ENCODE measurements around the gene RAB42. TPM values are rescaled to one million over a fixed set of nuclear protein-coding genes. Genes with fewer than 3 reads are reported as not detected.
"Not testable (repeated sequence)": the region's sequence is repeated elsewhere in the genome, so short reads cannot be mapped to it uniquely, and the experiment has no call there.

RAB42 gene
- total RNA-seq, 4 donors from 2014 or later = 1.3 to 3.5 (median 1.8) TPM

- H3K27me3 ChIP-seq = no peaks in the 10 kb centered on the region
- no peak for DNase-seq
- intact Hi-C loops (cut with DNase I) = no loop called here
- no peaks in the 10 kb centered on the region for H3K4me1 ChIP-seq
- 97 to 98% methylated on average over 2 of the region's 2 CpGs for WGBS, 2 donors
- no peak overlapping the region for H3K4me3 ChIP-seq (replicated peaks in 1 of 3)
- peaks cover 50 to 65% of the 10 kb centered on the region in 2 donors for H3K36me3 ChIP-seq
- H3K9me3 ChIP-seq = no peaks in the 10 kb centered on the region
- no peak for TF ChIP-seq CTCF (IDR thresholded peaks at IDR 0.05)
- TF ChIP-seq POLR2A (IDR thresholded peaks at IDR 0.05) = no peak
- H3K27ac ChIP-seq = no peak overlapping the region
Measured at GRCh38 chr1:28566931-28567330, 25.1 kb upstream of the RAB42 start.

DNA sequence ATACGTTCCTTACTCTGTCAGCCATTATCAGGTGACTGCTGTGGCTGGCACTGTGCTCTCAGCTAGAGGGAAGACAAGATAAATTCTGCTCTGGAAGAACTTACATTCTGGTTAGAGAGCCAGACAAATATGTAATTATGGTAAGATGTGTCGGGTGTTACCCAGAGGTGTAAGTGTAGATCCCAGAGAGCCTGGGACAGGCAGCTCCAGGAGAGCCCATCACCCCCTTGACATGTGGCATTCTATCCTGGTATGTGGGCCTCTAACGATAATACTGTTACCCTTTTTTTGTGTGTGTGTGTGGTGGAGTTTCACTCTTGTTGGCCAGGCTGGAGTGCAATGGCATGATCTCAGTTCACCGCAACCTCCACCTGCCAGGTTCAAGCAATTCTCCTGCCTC lies 20.2 kb upstream of the RAB42 start:
- TF ChIP-seq CTCF (IDR thresholded peaks at IDR 0.05) = no peak
- TF ChIP-seq POLR2A (IDR thresholded peaks at IDR 0.05) = no peak
- H3K27me3 ChIP-seq = no peaks in the 10 kb centered on the region
- H3K36me3 ChIP-seq = peaks cover 35 to 54% of the 10 kb centered on the region in 2 donors
- no peak overlapping the region for H3K4me3 ChIP-seq (replicated peaks in 1 of 3)
- no peak for DNase-seq
- no peak overlapping the region for H3K27ac ChIP-seq
- H3K9me3 ChIP-seq = no peaks in the 10 kb centered on the region
- 91 to 97% methylated on average over 4 of the region's 4 CpGs for WGBS, 2 donors
- H3K4me1 ChIP-seq = no peaks in the 10 kb centered on the region
- intact Hi-C loops (cut with DNase I) = no loop called here

- DNase-seq; intact Hi-C loops (cut with DNase I); H3K4me3 ChIP-seq (replicated peaks in 1 of 3); H3K9me3 ChIP-seq; H3K27me3 ChIP-seq; H3K4me1 ChIP-seq; H3K27ac ChIP-seq: not testable (repeated sequence)
- 90 to 93% methylated on average over 12 of the region's 12 CpGs for WGBS, 2 donors
- H3K36me3 ChIP-seq = peaks cover 35 to 54% of the 10 kb centered on the region in 2 donors
Measured at GRCh38 chr1:28572891-28573290, 19.2 kb upstream of the RAB42 start.

- H3K27me3 ChIP-seq = no peaks in the 10 kb centered on the region
- intact Hi-C loops (cut with DNase I) = no loop called here
- no peak for DNase-seq
- H3K4me1 ChIP-seq = no peaks in the 10 kb centered on the region
- WGBS, 2 donors = 98% methylated on average over 11 of the region's 11 CpGs
- H3K9me3 ChIP-seq = no peaks in the 10 kb centered on the region
- H3K27ac ChIP-seq = no peak overlapping the region
- TF ChIP-seq CTCF (IDR thresholded peaks at IDR 0.05) (no peak), POLR2A (IDR thresholded peaks at IDR 0.05) (no peak)
- no peak overlapping the region for H3K4me3 ChIP-seq (replicated peaks in 1 of 3)
- H3K36me3 ChIP-seq = peaks cover 41 to 54% of the 10 kb centered on the region in 2 donors
Measured at GRCh38 chr1:28573564-28573963, 18.5 kb upstream of the RAB42 start.

DNA sequence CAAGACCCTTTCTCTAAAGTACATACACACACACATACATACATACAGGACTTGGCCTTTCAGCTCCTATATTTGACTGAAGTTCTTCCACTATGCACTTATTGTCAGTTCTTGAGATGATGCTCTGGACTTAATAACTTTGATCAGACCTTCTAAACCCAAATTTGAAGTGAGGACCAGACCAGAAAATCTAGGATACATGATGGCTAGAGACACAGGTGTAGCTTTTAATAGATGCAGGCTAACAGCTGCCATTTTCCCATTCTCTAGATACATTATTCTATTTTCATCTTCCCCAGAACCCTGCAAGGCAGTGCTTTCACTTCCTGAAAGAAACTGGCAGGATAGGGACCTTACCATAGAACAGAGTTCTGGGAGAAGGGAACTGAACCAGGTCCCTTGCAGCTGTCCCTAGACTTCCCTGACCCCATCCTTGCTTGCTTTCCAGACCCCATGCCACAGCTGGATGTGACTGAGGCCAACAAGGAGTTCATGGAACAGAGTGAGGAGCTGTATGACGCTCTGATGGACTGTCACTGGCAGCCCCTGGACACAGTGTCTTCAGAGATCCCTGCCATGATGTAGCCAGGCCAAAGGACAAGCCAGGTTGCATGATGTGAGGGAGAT lies 14.9 kb upstream of the RAB42 start:
- H3K9me3 ChIP-seq = no peaks in the 10 kb centered on the region
- 94 to 100% methylated on average over 1 of the region's 1 CpG for WGBS, 2 donors
- intact Hi-C loops (cut with DNase I) = no loop called here
- H3K4me1 ChIP-seq = peaks cover 8 to 14% of the 10 kb centered on the region in 2 donors
- no peaks in the 10 kb centered on the region for H3K27me3 ChIP-seq
- no peak for DNase-seq
- H3K4me3 ChIP-seq (replicated peaks in 1 of 3) = no peak overlapping the region
- H3K36me3 ChIP-seq = peaks cover 38 to 45% of the 10 kb centered on the region in 2 donors
- TF ChIP-seq POLR2A (IDR thresholded peaks at IDR 0.05) = no peak
- no peak for TF ChIP-seq CTCF (IDR thresholded peaks at IDR 0.05)
- H3K27ac ChIP-seq = no peak overlapping the region
